HG03457 (cell line): Measurements from ENCODE around the gene AMBP.
"Not testable (repeated sequence)": the region's sequence is repeated elsewhere in the genome, so short reads cannot be mapped to it uniquely, and the experiment has no call there.

Experiments used
- ATAC-seq: cut with Tn5 transposase; IDR thresholded peaks from one replicate; pipeline ENCODE4 v1.9.1; 2021; ENCODE audit warnings: moderate number of reproducible peaks; ENCODE audit not compliant: unreplicated experiment

AMBP gene

GRCh38 chr9:114054191-114054690, 23.9 kb downstream of the AMBP start:
- ATAC-seq, result no peak

GRCh38 chr9:114053246-114054005, 24.7 kb downstream of the AMBP start:
- no peak for ATAC-seq

- ATAC-seq, result no peak
These were observed 26.4 kb downstream of the AMBP start for GRCh38 chr9:114051706-114052105.

- no peak for ATAC-seq
These were observed 26.8 kb downstream of the AMBP start for GRCh38 chr9:114051281-114051680.

GRCh38 chr9:114050646-114051045, 27.5 kb downstream of the AMBP start:
- no peak for ATAC-seq

- no peak for ATAC-seq
These were observed 27.9 kb downstream of the AMBP start for GRCh38 chr9:114050226-114050568.

- ATAC-seq, result no peak
These were observed 28.5 kb downstream of the AMBP start for GRCh38 chr9:114049441-114050225.

GRCh38 chr9:114048533-114049415, 29.3 kb downstream of the AMBP start:
- no peak for ATAC-seq

- ATAC-seq, result no peak
These were observed 30.4 kb downstream of the AMBP start for GRCh38 chr9:114047717-114048116.

GRCh38 chr9:114046875-114047274, 31.2 kb downstream of the AMBP start:
- ATAC-seq, result no peak

- no peak for ATAC-seq
These were observed 31.8 kb downstream of the AMBP start for GRCh38 chr9:114046237-114046755.

- ATAC-seq, result not testable (repeated sequence)
These were observed 34.4 kb downstream of the AMBP start for GRCh38 chr9:114043660-114044059.

GRCh38 chr9:114039484-114039883, 38.6 kb downstream of the AMBP start:
- ATAC-seq, result no peak

- no peak for ATAC-seq
These were observed 39.3 kb downstream of the AMBP start for GRCh38 chr9:114038724-114039313.

- no peak for ATAC-seq
These were observed 40.0 kb downstream of the AMBP start for GRCh38 chr9:114037961-114038723.

GRCh38 chr9:114037249-114037648, 40.9 kb downstream of the AMBP start:
- ATAC-seq, result no peak

GRCh38 chr9:114035845-114036801, 42.0 kb downstream of the AMBP start:
- no peak for ATAC-seq

- no peak for ATAC-seq
These were observed 42.8 kb downstream of the AMBP start for GRCh38 chr9:114035221-114035844.
